Measurements from ENCODE around the gene LPGAT1.

LPGAT1 gene

GRCh38 chr1:211761400-211761799, 69.2 kb downstream of the LPGAT1 start:
- no peak for FAIRE-seq

- no peak for FAIRE-seq
Measured at GRCh38 chr1:211756471-211757020, 74.0 kb downstream of the LPGAT1 start.

- FAIRE-seq, result no peak
Measured at GRCh38 chr1:211753649-211754251, 76.8 kb downstream of the LPGAT1 start.

GRCh38 chr1:211752951-211753486, 77.5 kb downstream of the LPGAT1 start:
- no peak for FAIRE-seq

- FAIRE-seq, result no peak
Measured at GRCh38 chr1:211752317-211752716, 78.2 kb downstream of the LPGAT1 start.

- FAIRE-seq, result no peak
Measured at GRCh38 chr1:211751438-211751837, 79.1 kb downstream of the LPGAT1 start.

GRCh38 chr1:211750599-211750998, 80.0 kb downstream of the LPGAT1 start:
- peak; percentile 55 for FAIRE-seq

GRCh38 chr1:211749251-211749650, 81.3 kb downstream of the LPGAT1 start:
- no peak for FAIRE-seq

- FAIRE-seq, result no peak
Measured at GRCh38 chr1:211748810-211749209, 81.8 kb downstream of the LPGAT1 start.

- FAIRE-seq, result no peak
Measured at GRCh38 chr1:211742889-211743529, 87.6 kb downstream of the LPGAT1 start.

GRCh38 chr1:211742272-211742671, 88.3 kb downstream of the LPGAT1 start:
- no peak for FAIRE-seq

GRCh38 chr1:211741788-211742187, 88.8 kb downstream of the LPGAT1 start:
- no peak for FAIRE-seq

- no peak for FAIRE-seq
Measured at GRCh38 chr1:211741116-211741515, 89.4 kb downstream of the LPGAT1 start.

- FAIRE-seq, result no peak
Measured at GRCh38 chr1:211739671-211740411, 90.7 kb downstream of the LPGAT1 start.

GRCh38 chr1:211738691-211739301, 91.8 kb downstream of the LPGAT1 start:
- no peak for FAIRE-seq

GRCh38 chr1:211738096-211738690, 92.4 kb downstream of the LPGAT1 start:
- FAIRE-seq, result no peak

GRCh38 chr1:211737115-211738035, 93.2 kb downstream of the LPGAT1 start:
- FAIRE-seq, result no peak

- no peak for FAIRE-seq
Measured at GRCh38 chr1:211736351-211736915, 94.1 kb downstream of the LPGAT1 start.

GRCh38 chr1:211735208-211736170, 95.1 kb downstream of the LPGAT1 start:
- FAIRE-seq, result no peak

GRCh38 chr1:211734791-211735190, 95.8 kb downstream of the LPGAT1 start:
- FAIRE-seq, result no peak

Measured in TTC549 (cell line).